NCI-H524 (cell line): ENCODE measurements around the gene MVB12B.

ENCODE experiments used
- DNase-seq, 2 experiments: peaks; one replicate each; lab custom pipeline; 2025; lab: John Stamatoyannopoulos, UW

MVB12B gene

DNA sequence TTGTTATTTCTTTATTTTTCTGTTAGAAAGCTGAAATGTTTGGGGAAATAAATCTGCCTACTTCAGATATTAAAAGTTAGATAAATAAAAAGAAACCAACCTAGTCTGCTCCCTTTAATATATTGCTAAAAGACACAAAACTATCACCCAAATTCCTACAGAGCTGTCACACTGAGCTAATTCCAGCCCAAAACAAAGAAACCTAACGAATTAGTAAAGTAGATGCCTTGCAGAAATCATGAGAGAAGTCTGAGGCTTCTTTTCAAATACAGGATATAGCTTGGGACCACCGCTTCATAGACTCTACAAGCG is 164.9 kb downstream of the MVB12B start:
- no peak for DNase-seq

DNA sequence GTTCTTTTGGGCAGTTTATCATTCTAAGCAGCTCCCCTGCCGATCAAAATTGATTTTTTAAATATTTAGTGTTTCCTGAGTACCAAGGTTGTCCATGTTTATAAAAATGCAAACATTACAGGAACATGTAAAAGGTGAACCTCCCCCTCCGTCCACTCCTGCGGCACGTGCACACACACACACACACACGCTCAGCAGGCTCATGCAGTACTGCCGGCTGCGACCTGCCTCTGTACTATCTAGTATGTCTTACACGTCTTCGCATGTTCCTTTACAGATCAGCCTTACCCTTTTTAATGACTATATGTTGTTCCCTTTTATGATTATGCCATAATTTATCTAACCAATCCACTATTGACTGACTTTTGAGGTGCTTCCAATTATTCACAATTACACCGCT is 165.3 kb downstream of the MVB12B start:
- DNase-seq, result no peak

DNA sequence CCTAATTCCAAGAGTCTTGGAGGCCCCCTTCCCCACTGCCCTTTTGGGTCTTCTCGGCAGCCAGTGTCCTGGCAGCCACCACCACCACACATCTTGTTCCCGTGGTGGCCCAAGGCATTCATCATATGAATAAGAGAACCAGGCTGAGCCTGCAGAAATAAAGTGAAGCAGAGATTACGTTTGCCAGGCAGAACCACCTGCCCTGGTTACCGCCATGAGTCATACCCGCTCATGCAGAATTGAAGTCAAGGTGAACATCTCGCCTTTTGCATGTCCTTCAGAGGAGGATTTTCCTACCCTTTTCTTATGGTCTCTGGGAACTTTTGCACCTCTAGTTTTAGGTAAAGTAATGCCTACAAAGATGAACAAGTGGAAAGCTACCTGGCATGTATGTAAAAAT is 167.6 kb downstream of the MVB12B start:
- DNase-seq, result no peak

DNA sequence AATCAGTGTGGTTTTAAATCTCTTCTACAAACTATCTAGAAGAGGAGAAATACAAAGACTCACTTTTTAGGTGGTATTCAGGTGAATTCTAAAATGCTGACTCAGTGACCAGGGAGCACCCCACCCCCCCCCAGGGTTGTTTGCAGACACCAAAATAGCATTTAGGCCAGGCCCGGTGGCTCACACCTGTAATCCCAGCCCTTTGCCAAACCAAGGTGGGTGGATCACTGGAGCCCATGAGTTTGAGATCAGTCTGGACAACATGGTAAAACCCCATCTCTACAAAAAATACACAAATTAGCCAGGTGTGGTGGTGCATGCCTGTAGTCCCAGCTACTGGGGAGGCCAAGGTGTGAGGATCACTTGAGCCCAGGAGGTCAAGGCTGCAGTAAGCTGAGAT is 168.1 kb downstream of the MVB12B start:
- no peak for DNase-seq

DNA sequence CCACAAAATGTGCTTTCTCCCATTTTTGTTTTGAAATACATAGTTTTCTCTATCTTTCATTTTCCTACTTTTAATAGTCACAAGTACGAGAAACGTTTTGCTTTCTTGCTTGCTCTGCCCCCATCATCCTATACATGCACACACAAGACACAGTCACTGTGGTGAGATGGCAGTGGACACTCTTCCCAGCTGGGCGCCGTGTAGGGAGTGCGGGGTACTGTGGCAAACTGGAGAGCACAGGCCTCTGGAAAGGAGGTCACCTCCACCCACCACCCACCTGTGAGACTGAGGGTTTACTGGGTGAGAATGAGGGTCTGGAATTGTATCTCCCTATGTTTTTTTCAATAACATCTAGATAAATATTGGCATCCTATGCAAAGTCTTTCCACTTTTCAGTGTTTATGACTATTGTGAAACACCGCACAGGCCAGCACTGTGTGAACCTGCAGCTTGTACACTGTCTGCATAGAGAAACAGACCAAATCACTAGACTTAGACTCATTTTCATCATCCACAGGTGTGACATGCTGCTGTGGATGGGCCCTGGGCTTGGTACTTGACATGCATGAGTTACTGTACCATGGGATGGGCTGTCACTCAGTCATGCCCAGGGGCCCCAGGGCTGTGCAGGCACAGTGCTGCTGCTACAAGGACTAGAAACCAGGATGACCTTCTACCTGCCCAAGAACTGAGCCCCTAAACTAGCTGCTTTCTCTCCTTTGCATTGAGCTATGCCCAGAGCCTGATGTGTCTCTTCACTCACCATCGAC is 169.0 kb downstream of the MVB12B start:
- DNase-seq, result no peak

DNA sequence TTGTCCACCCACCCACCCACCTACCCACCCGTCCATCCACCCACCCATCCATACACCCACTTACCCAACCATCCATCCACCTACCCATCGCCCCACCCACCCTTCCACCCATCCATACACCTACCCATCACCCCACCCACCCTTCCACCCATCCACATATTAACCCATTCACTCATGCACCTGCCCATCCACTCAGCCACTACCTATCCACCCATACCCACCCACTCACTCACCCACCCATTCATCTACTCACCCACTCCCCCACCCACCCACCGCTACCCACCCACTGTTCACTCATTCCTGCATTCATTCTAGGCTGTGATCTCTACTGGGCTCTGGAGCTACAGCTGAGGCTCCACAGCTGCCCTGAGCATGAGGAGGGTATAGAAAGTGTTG is 169.6 kb downstream of the MVB12B start:
- no peak for DNase-seq

DNA sequence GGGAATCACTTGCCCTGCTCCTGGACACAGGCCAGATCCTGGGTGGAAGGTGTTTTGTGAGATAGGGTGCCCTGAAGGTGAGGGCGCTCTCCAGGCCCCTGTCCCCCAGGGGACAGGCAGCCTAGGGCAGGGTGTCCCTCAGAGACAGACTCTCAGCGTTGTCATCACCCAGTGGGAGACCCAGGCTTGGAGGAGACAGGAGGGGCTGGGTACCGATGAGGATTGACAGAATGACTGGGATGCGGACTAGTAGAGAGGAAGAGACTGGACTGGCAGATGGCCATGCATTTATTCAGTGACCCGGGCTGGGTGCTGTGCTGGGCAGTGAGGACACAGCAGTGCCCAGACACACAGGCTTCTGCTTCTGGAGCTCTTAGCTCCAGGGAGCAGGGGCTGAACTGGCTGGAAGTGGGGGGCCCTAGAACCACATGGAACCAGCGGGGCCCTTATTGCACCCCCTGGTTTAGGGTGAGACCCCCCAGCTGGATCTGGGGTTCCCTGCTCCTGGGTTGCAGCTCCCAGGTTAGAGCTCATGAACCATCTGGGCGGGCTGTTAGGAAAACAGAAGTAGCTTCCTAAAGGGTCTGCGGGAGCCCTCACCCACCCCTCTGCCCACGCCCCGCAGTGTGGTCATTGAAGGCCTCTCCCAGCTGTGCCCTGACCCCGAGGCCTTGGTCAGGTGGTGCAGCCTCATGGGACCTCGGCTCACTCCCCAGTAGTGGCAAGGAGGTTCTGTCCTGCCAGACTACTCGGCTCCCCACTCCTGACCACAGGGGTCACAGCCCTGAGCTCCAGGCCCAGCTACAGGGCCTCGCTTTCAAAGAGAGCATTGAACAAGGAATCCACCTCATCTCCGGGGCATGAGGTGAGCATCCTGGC is 170.4 kb downstream of the MVB12B start:
- DNase-seq, result no peak

DNA sequence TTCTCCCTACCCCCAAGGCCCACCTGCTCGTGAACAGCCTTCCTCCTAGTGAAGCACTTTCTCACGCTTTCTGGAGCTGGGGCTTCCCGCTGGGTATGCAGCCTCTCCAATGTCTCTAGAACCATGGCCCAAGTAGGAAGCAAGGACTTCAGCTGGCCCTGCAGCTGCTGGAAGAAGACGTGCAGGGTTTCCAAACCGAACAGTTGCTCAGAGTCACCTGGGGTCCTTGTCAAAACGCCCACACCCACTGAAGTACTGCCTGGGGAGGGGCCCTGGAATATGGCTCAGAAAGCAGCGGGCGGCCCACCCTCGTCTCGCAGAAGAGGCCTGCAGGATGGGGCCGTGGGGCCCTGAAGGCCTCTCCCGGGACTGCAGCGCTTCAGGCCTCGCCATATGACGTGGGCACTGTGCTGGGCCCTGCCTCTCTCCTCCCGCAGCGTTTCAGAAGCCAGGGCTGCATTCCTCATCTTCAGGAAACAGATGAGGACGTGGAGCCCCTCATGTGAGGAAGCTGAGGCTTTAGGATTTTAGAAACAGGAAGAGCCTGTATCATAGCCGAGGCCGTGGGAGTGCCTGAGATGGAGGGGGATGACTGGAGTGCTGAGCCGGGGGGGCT is 171.1 kb downstream of the MVB12B start:
- no peak for DNase-seq

DNA sequence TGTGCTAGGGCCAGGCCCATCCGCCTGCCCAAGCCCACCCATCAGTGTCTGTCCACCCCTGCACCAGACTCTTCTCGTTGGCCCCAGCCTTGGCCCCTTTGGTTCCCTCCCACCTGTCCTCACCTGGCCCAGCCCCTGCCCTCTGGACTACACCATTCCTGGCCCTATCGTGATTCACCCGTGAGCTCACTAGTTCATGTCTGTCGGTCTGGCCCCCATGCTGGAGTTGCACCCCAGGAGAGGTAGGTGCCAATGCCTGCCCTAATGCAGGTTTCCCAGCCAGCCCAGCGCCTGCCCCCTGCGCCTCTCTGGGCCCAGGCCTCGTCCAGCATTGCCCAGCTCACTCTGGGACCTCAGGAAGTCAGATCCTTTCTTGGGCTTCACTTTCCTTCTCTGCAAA is 171.7 kb downstream of the MVB12B start:
- DNase-seq, result no peak

DNA sequence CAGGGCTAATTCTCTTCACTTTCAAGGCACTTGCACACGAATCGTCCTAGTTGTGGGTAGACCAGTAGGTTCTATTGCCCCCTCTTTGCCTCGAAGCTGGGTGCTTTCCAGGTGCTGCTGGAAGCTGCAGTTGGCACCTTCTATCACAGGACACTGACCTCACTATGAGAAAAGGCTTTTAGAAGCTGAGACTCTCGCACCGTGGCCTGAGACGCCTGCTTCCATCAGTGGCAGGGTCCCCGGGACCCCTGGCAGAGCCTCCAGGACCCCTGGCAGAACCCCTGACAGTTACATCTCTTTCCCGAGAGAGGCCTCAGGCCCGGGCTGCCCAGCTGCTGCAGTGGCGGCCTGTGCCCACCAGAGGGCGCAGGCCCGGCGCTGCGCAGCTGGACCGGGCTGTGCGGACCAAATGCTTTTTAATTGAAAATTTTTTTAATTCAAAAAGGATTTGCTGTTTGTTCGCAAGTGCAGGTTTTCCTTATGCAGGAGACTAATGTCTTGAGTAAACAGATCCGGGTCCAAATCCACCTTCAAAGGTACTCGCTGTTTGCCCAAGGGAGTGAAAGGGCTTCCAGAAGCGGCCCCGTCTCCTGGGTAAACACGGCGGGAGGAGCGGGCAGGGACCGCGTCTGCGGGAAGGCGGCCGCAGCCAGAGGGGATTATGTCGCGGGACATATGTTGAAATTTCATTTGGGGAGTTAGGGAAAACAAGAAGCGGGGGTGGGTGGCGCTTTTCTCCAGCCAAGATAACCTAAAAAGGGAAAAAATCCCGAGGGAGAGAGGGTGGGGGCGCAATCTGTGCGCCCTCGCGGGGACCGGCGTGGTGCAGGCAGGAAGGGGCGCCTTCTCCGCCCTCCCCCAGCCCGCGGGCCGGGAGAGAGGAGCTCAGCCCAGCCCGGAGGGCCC is 172.6 kb downstream of the MVB12B start:
- DNase-seq, result peak; percentile 64 to 79

DNA sequence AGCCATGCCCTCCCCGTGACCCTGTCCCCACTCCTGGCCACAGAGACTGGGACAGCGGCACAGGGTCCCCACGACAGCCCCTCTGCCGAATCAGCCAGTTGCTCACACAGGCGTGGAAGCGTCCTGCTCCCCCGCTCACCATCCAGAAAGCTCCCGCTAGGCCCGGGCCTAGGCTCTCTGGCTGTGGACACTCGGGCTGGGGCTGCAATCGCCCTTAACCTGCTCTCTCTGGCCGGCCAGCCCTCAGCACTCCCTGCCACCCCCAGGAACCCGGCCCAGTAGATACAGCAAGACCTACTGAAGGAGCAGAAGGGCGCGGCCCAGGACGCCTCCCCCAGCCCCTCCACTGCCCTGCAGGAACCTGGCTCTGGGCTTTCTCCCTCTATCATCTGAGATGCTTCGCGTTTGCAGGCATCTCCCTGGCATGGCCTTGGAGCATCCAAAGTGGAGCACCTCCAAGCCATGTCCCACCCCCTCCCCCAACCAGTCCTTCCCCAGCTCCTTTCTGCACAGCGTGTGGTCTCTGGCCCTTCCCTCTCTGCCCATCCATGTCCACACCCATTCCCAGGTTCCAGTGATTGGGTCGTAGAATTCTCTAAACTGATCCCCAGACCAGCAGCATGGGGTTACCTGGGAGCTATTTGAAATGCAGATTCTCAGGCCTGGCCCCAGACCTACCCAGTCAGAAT is 173.4 kb downstream of the MVB12B start:
- no peak for DNase-seq

DNA sequence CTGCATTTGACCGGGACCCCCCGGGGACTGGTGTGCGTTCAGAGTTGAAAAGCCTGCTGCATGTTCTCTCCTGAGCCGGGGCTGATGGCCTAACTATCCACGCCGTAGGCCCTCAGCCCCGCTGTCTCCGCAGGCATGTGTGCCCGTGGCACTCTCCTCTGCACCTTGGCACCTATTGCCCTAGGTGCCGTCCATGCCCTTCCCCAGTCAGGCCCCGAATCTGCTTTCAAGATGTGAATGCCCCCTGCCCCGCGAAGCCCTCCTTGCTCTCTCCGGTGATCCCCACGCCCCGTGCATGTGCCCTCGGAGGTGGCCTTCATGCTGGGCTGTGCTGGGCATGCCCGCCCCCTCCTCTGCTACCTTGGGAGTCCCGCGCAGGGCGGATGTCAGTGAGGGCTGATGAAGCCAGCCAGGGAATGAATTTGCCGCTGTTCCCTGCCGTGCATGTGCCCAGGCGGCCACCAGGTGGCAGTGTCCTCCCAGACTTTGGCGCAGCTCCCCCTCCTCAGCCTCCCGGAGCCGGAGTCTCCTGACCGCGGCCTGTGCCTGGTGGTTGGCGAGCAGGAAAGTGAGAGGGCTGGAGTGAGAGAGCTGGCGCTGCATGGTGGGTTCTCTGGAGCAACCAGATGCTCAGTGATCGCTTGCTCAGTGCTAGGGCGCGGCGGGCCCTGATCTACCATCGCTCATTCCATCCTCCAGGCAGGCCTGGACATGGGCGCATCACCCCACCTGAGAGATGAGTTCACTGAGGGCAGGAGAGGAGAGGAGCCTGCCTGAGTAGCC is 174.2 kb downstream of the MVB12B start:
- DNase-seq, result peak; percentile 78 to 82

DNA sequence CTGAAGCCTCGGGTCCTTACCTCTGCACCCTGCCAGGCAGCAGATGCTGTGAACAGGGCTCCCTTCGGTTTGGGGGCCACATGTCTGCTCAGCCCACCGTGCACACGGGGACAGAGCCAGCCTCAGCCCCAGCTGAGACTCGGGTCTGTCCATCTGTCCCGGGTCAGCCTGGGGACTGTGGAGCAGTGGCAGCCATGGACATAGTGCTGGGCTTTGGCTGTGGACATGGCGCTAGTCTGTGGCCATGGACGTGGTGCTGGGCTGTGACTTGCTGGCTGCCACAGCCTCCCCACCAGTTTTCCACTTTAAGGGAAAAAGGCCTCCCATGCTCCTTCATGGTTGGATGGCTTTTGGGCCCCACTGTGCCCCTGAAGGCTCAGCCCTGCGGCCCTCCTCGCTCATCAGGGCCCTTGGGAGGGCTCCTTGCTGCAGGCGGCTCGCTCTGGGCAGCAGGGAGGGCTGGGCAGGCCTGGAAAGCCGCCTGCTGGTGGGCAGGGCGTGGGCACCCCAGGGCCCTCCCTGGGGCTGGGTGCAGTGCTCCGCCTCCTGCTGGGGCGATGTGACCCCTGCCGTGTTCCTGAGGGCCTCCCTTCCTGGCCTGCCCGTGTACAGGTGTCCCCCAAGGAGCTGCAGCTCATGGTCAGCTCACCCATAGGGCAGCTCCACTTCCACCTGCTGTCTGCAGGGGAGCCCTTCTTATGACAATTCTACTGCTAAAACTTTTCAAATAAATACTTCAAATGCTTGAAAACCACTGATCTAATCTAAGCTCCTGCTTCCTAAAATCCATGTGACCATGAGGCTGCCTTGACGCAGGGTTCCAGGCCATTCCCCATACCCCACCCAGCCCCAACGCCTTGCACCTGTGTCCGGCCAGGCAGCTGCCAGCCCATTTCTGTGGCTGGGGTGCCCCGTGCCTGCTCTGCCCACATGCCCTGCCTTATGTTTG is 175.0 kb downstream of the MVB12B start:
- DNase-seq, result no peak

DNA sequence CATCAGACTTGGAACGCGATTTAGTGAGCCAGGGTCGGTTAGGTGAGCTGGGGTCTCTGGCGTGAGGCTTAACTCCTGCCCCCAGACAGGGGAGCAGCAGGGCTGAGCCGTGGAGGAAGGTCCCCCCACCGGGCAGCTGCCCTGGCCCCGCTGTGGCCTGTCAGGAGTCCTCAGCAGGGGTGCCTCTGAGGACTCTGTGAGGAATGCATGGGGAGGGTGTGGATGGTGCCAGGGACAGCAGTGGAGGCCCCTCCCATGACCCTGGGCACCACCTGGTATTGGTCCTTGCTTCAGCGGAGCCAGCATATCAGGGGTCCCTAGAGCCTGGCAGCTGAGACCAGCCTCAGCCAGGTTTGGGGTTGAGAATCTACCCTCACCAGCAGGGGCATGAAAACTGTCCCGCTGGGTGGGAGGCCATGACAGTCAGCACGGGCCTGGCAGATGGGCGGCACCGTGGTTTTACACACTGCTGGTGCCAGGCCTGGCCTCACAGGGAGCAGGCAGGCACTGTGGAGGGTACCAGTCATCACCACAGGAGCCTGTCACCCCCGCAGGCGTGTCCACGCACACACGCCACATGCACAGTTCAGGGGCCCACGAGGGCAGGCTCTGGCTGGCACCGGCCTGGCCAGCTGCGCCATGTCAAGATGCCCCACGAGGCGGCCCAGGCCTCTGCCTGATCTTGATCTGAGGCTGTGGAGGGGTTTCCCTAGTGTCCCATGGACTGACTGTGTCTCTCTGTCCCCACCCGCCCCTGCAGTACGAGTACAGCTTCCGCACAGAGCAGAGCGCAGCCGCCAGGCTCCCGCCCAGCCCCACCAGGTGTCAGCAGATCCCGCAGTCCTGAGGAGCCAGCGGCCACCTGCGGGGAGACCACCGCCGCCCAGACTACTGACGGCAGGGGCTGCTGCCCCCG is 176.0 kb downstream of the MVB12B start:
- DNase-seq, result no peak

DNA sequence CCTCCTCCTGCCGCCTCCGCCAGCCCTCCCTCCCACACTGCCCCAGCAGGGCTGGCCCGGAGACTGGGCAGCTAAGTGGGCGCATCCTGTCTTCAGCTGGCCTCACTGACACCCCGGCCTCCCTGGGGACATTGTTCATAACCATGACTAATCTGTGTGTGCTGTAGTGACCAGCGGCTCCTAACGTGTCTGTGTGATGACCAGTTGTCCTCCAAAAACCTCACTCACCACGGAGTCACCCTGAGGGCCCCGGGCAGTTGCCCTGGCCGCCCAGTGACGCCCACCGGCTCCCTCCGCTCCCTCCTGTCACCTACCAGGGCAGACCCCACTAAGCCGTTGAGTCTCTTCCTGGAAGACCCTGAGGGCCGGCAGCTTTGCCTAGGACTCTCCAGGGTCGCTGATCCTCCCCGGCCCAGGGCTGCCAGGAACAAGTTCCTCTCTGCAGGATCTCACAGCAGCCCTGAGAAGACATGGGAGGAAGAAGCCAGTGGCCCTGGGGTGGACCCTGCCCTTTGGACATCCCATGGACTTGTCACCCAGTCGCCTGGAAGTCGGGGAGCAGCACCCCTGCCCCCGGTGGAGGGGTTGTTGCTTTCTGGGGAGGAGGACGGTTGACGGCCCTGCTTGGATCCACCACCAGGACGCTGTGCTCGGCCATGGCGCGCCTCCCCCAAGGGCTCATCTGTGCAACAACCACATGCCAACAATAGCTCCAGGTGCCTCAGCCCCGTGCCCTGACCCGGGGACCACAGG is 176.9 kb downstream of the MVB12B start:
- DNase-seq, result no peak

DNA sequence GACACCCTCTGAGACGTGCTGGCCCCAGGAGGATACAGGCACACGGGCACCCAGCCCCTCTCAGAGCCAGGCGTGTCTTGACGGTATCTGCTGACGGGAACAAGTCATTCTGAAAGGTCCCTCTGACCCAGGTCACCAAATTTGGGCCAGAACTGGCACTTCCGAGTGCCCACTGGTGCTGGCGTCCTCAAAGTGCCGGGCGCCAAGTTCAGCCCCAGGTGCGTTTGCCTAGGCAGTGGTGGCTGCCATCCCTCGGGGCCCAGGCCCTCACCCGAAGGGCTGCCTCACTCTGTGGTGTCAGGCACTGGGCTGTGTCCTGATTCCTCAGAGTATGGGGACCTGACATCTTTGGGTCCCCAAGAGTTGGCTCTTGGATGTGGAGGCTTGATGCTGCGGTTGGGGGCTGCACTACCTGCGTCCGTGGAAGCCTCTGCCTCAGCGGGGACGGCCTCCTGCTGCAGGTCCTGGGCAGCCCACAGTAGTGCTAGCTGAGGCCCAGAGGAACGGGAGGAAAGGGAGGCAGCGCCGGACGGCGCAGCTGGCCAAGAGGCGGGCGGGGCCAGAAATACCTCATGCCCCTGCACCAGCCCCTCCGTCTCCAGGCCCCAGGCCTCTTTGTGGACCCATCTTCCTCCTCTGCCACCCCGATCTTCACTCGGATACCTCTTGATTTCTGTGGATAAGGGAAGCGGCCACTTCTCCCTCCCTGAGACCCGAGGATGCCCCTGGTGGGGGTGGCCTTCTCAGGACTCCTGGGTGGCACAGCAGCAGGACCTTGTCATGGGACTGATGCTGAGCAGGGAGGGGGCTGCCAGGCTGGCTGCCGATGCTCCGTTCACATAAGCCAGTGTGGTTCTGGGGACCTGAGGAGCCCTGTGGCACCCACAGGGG is 177.7 kb downstream of the MVB12B start:
- no peak for DNase-seq
